Inferior parietal cortex (tissue), 1 donor: Measurements from ENCODE around the gene DNAJC21.
"Not testable (repeated sequence)": the region's sequence is repeated elsewhere in the genome, so short reads cannot be mapped to it uniquely, and the experiment has no call there.

Source experiments
- DNase-seq: peaks from one replicate; pipeline ENCODE4 v3.0.0-alpha.2; 2016; ENCODE audit errors: extremely low spot score

Gene DNAJC21

DNA sequence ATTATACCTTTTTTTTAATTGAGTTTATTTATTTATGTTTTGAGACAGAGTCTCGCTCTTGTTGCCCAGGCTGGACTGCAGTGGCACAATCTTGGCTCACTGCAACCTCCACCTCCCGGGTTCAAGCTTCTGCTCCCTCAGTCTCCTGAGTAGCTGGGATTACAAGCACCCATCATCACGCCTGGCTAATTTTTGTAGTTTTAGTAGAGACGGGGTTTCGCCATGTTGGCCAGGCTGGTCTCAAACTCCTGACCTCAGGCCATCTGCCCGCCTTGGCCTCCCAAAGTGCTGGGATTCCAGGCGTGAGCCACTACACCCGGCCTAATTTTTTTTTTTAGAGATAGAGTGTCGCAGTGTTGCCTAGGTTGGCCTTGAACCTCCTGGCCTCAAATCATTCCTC is 6.1 kb upstream of the DNAJC21 start:
- not testable (repeated sequence) for DNase-seq

DNA sequence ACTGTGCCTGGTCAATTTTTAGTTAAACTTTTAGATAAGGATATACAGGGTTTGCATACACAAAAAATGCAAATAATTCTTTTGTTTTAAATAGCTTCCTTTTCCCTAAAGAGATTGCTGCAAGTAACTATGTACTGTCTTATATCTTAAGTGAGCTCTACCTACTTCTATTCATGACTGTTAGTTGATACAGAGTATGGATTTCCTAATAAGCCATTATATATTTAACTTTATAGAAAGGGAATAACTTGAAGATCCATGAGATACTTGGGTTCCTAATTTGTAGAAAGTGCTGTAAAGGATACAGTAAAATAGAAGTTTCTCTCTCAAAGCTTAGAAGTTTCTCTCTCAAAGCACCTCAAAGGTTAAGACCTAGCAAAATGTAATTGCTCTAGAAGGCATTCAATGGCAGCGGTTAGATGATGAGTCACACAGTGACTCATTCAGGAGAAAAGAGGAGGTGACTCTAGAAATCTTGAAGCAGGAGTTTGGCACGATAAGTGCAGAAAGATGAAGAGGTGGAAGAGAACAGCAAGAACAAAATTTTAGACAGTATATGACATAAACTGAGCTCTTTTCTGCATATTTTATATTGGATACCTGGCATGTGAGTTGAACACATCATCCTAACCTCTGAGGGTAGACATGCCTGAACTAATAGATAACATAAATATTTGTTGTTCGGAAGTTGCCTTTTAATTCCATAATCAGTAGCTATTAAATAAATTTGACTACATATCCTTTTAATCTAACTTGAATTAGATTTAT is 5.5 kb upstream of the DNAJC21 start:
- peak; percentile 65 for DNase-seq

DNA sequence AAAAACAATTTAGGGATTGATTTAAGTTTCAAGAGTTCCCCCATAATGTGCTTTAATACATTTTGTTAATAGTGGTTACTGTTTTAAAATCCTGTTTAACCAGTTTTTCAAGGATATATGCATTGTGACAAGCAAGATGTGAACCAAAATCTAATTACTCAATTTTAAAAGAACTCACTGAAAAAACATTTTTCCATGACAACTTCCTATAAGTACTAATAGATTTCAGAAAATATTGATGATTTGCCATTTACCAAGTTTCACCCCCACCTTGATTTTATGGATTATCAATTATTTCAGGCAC is 4.9 kb upstream of the DNAJC21 start:
- no peak for DNase-seq

DNA sequence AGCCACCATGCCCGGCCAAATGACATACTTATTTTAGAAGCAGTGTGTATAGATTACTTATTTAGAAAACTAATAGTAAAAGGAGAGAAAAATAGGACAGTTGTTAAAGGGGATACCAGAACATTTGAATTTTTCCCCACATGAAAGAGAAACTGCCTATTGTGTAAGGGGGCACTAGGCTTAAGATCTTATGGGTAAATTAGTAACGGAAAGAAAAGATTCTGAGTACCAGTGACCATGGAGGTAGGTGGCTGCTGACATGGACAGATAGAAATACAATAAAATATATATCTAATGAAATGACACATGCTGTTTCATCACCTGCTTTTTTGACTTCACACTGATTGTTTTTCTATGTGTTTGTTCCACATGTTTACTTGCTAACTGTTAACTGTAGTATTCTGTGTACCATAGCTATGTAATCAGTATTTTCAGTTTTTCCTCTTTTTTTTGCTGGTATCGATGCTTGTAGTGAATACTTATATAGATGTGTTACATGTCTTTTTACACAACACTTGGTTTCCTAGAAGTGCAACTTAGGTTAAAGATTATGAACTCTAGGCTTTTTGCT is 3.0 kb upstream of the DNAJC21 start:
- no peak for DNase-seq

DNA sequence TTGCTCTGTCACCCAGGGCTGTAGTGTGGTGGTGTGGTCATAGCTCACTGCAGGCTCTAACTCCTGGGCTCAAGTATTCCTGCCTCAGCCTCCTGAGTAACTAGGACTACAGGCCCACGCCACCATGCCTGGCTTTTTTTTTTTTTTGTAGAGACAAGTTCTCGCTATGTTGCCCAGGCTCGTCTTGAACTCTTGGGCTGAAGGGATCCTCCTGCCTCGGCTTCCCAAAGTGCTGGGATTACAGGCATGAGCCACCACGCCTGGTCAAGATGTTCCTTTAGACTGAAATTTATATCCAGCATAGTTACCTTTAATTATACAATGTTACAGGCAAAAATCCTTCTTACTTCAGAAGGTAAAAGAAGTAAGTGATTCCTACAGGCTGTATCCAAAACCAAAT is 1.6 kb upstream of the DNAJC21 start:
- DNase-seq = no peak

DNA sequence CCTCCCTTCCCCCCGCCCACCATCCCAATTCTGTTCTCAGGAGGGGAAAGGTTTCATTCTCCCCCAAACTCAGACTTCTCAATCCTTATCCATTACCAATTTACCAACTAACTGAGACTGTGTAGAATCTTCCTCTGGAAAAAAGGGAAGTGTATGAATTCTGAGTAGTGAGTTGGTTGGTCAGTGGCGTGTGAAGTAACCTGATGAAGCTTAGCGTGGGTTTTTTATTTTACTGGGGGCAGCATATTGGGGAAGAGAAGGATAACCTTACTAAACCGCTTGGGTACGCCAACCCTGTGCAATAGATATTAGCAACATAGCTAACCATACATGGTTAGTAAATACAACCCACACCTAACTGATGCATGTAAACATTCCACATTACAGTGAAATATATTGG is 1.1 kb upstream of the DNAJC21 start:
- DNase-seq = no peak

DNA sequence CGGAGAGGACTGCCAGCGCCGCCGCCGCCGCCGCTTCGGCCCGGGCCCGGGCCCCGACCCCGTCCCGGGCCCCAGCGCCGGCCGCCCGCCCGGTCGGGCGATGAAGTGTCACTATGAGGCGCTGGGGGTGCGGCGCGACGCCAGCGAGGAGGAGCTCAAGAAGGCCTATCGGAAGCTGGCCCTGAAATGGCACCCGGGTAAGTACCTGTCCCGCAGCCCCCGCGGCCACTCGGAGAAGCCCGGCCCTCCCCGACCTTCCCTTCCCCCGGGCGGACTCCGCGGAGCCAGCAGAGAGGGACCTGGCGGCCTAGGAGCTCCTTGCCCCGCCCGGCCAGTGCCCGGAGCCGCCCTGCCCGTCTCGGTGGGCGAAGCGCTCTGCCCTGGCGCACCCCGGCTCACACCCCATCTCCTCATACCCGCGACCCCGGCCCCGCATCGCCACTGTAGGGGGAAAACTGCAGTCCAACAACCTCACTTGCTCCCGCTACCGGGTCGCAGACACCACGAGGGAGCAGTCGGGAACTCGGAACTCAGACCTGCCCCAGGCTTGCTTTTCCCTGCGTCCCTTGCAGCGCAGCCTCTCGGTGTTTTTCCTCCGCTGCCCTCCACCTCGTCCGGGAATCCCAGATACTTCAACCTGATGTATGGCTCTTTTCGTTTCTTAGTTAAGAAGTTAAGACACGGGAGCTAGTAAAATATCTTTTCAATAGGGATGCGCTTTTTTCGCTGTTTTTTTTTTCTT is 532 bp downstream of the DNAJC21 start:
- DNase-seq = peak; percentile 67

DNA sequence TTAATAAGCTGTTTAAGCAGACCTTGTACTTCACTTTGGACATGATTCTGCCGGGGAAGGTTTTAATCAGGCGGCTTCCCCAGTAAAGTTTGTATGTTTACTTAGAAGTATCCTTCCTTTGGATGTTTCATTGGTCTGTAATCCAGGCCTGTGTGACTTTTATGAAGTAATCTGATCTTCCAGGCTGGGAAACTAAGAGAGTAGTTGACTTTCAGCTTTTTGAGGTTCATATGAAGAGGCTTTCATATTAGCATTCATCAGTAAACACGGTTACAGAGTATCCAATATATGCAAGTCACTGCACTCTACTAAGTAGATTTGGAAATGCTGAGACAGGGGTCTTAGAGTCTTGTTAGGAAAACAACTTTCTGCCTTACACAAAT is 1.1 kb downstream of the DNAJC21 start:
- DNase-seq = no peak

DNA sequence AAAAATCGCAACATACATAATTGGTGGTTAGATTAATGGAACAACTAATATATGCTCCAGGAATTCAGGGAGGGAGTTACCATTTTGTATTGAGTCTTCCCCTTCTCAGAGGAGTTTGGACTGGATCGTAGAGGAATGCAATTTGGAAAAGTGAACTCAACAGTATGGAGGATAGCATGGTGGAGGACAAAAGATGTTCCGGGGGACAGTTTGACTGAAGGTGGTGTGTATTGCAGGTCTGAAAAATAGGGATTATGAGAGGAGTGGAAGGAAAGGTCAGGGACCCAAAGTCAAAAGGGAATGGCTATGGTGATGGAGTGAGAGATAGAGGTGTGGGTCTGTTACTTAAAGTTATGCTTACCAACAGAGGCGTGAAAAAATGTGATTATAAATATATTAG is 1.5 kb downstream of the DNAJC21 start:
- DNase-seq = no peak

DNA sequence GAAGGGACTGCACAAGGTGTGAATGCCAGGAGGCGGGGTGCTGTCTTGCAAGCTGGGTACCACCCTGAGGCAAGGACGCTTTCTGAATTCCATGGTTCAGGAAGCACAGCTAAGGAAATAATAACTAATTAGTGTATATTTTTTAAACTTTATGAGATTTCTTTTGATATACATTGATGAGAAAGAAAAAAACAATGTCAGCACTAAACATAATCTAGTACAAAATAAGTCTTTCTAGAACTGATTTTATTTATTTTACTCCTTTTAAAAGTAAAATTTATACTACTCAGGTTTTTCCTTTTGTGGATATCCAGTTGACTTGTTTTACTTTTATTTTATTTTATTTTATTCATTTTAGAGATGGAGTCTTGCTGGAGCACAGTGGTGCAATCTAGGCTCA is 3.6 kb downstream of the DNAJC21 start:
- no peak for DNase-seq

DNA sequence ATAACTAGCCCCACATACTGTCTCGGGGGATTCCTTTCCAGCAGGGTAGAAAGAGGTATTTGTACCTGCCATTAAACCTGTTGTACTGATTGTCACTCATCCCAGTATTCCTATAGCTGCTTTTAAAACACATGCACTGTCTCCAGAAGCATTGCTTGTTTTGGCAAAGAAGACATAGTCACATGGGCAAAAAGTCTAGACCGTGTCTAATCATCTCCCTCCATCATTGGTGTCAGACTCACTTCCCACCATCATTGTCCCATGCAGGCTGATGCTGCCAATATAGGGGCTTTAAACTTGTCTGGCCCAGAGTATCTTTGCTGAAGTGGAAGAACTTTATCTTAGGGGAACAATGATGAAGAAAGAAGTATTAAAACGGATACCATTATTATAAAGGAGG is 12.6 kb downstream of the DNAJC21 start:
- DNase-seq = no peak

DNA sequence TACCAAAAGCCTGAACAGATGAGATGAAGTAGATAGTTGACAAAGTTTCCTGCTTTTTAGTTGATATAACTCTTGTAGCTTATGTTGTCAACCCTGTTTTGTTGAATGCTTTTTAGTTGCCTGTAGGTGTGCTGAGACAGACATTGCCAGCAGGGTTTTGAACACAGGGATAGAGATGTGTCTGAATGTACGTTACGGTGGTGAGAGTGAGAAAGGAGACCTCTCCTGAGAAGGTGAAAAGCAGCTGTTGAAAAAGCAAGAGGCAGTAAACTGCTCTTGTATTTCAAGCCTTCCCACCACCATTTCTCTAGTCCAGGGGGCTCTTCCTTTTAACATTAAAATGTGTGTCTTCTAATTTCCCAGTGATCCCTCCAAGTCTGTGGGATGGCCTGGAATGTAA is 14.7 kb downstream of the DNAJC21 start:
- no peak for DNase-seq

DNA sequence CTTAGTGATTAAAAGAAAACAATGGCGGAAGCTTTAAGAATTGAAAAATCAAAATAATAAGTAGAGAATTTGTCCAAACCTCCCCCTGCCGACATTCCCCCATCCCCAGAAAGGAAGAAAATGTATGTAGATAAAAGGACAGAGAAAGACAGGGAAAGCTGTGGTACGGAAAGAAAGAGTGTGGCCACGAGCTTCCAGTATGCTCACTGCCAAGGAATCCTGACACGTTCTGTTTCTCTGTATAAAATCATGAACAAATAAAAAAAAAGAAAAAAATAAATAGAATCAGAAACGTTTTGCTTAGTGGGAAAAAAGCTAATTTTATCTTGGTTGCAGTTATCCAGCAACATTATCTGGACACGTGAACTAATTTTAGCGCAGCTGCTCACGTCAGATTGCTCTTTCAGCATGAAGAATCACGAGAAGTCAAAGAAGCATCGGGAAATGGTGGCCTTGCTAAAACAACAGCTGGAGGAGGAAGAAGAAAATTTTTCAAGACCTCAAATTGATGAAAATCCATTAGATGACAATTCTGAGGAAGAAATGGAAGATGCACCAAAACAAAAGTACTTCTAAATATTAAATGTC is 15.2 kb downstream of the DNAJC21 start:
- no peak for DNase-seq

DNA sequence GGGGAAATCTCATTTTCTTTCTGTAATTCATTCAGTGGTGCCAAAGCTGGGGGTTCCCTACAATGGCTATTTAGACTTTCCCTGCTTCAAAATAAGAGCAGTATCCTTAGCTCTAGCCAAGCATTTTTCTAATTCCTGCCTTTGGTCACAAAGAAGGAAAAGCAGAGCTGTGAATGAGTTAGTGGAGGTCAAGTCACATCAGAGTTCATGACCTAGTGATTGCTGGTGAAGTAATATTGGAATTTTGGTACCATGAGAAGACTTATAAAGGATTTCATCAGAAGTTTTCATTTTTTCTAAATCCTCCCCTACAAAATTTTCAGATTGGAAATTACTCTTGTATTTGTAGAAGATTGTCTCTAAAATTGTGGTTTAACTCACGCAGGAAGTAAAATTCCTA is 28.0 kb downstream of the DNAJC21 start:
- DNase-seq = no peak

DNA sequence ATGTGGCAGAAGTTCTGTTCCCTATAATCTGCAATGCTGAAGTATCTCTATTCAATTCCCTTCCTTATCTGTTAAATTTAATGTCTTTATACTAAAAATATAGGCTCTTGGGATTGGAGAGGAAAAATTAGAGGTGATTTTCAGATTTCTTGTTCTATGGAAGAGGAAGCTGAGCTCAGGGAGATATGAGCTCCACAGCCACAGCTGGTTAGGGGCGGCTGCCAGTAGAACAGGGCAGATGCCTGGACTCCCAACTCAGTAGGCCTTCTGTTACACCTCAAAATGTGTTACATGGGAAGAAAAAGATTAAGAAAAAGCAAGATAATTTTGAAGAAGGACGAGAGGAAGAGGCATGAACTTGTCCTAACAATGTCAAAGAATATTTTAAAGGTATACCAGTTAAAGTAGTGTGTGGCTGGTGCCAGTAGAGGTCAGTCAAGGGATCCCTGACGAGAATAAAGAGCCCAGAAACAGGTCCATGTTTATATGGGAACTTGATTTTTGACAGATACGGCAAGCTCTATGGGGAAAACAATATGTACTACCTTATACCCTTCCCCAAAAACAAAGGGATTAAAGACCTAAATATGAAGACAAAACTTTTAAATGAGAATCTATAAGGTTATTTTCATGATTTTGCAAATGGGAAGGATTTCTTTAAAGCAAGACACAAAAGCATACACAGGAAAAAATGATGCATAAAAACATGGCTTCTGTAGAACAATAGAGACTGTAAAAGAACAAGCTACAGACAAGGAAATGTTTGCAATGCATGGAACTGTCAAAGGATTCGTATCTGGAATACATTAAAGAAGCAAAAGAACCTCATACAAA is 28.7 kb downstream of the DNAJC21 start:
- peak; percentile 38 for DNase-seq

DNA sequence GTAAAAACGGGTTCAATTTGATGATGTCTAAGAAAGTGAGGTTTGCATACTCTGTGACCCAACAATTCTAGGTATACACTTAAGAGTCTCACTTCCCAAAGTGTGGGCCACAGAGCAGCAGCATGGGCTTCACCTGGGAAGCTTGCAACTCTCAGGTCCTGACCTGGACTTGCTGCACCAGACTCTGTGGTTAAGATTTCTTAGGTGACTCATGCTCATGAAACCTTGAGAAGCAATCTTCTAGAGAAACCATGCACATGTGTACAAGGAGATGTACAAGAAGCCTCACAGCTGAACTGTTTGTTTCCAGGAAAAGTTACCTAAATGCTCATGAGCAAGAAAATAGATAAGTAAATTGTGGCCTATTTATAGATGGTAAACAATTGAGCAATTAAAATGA is 30.0 kb downstream of the DNAJC21 start:
- DNase-seq = no peak

DNA sequence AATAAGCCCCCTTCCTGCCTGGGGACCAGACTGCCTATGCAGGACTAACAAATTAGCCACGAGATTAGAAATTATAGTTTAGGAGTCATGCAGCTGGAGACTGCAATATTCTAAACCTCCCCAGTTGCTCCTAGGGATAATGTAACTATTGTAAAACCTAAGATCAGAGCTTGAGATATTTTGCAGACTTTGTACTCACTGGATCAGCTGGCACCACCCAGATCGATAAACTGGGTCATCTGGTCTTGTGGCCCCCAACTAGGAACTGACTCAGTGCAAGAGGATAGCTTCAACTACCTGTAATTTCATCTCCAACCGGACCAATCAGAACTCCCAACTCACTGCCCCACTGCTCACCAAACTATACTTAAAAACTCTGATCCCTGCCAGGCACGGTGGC is 38.2 kb downstream of the DNAJC21 start:
- no peak for DNase-seq

DNA sequence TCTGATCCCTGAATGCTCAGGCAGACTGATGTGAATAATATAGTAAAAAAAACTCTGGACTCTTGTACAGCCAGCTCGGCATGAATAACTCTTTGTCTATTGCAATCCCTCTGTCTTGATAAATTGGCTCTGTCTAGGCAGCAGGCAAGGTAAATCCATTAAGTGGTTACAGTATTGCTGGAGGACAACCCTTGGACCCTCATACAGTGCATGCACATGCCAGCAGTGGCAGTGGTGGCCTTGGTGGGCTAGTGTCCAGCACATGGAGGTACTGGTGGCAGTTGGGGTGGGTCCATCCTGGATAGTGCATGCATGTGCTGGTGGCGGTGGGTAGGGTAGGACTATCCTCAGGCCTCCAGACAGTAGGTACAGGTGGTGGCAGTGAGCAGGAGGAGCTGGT is 38.9 kb downstream of the DNAJC21 start:
- DNase-seq = no peak

DNA sequence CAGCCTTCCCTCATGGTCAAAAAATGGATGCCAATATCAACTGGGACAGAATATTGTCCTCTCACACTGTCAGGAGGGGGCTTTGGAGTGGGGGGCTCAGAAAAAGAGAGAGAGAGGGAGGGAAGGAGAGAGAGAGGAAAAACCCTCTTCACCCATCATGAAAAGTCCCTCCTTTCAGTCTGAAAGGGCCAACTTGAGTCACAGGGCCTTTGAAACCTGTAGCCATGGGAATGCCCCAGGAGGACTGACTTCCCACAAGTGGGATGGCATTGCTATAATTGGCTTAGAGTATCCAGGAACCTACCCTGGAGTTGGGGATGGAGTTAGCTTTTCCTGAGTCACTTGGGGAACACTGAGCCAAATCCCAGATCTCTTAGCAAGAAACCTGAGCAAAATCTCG is 41.2 kb downstream of the DNAJC21 start:
- no peak for DNase-seq

DNA sequence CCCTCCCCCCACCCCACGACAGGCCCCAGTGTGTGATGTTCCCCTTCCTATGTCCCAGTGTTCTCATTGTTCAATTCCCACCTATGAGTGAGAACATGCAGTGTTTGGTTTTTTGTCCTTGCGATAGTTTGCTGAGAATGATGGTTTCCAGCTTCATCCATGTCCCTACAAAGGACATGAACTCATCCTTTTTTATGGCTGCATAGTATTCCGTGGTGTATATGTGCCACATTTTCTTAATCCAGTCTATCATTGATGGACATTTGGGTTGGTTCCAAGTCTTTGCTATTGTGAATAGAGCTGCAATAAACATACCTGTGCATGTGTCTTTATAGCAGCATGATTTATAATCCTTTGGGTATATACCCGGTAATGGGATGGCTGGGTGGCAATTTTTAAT is 42.3 kb downstream of the DNAJC21 start:
- not testable (repeated sequence) for DNase-seq

DNA sequence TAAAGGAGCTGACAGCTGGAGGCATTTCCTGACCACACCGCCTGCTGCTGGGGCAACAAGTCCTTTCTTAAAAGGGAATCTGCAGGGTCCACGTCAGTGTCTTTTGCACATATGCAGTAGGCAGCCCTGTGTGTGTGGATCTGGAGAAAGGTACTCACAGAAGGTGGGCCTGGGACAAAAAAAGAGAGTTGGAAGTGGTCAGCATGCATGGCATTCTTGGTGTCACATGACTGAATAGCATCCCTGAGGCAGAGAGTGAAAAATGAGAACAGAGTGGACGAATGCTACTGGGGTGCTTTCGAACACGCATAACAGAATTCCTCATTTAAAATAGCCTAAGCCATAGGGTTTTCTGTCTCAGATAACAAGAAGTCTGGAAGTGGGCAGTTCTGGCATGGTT is 47.0 kb downstream of the DNAJC21 start:
- no peak for DNase-seq
